ENCODE measurements around the gene SUPT20HL2.

DNA sequence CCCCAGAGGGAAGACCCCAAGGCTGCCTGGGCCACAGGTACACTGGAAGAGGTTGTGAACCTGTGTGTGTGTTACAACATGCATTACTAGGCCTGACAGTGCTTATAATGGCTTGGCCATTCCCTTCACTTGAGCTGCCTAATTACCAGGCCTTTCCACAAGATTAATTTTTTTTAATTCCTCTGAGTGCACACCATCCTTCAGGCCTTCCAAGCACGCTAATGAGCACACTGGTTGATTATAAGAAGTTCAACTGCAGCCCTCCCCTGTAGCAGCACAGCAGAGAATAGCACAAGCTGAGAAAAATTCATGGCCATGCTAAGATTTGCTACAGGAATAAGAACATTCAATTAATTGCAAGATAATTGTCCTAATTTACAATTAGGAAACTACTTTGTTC lies 2.2 kb upstream of the SUPT20HL2 start:
- TF ChIP-seq, protein P1, sequence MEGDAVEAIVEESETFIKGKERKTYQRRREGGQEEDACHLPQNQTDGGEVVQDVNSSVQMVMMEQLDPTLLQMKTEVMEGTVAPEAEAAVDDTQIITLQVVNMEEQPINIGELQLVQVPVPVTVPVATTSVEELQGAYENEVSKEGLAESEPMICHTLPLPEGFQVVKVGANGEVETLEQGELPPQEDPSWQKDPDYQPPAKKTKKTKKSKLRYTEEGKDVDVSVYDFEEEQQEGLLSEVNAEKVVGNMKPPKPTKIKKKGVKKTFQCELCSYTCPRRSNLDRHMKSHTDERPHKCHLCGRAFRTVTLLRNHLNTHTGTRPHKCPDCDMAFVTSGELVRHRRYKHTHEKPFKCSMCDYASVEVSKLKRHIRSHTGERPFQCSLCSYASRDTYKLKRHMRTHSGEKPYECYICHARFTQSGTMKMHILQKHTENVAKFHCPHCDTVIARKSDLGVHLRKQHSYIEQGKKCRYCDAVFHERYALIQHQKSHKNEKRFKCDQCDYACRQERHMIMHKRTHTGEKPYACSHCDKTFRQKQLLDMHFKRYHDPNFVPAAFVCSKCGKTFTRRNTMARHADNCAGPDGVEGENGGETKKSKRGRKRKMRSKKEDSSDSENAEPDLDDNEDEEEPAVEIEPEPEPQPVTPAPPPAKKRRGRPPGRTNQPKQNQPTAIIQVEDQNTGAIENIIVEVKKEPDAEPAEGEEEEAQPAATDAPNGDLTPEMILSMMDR (conservative IDR thresholded peaks at IDR 0.05; ENCODE audit: low read depth in 2 of 2): no peak
- TF ChIP-seq POLR2AphosphoS5 (IDR thresholded peaks at IDR 0.05; ENCODE audit: low read depth) (no peak), NANOG (IDR thresholded peaks at IDR 0.05; ENCODE audit: borderline replicate concordance) (no peak), EZH2 (IDR thresholded peaks at IDR 0.05; ENCODE audit: low read depth, unreplicated experiment) (no peak), EZH2phosphoT487 (IDR thresholded peaks at IDR 0.05; ENCODE audit: unreplicated experiment) (no peak), ZNF114 (CRISPR knock-in tag; IDR thresholded peaks at IDR 0.05) (no peak), CREB1 (CRISPR knock-in tag; IDR thresholded peaks at IDR 0.05; ENCODE audit: low read depth) (no peak), JUNB (IDR thresholded peaks at IDR 0.05; ENCODE audit: unreplicated experiment) (no peak)
- TF ChIP-seq, protein P2, sequence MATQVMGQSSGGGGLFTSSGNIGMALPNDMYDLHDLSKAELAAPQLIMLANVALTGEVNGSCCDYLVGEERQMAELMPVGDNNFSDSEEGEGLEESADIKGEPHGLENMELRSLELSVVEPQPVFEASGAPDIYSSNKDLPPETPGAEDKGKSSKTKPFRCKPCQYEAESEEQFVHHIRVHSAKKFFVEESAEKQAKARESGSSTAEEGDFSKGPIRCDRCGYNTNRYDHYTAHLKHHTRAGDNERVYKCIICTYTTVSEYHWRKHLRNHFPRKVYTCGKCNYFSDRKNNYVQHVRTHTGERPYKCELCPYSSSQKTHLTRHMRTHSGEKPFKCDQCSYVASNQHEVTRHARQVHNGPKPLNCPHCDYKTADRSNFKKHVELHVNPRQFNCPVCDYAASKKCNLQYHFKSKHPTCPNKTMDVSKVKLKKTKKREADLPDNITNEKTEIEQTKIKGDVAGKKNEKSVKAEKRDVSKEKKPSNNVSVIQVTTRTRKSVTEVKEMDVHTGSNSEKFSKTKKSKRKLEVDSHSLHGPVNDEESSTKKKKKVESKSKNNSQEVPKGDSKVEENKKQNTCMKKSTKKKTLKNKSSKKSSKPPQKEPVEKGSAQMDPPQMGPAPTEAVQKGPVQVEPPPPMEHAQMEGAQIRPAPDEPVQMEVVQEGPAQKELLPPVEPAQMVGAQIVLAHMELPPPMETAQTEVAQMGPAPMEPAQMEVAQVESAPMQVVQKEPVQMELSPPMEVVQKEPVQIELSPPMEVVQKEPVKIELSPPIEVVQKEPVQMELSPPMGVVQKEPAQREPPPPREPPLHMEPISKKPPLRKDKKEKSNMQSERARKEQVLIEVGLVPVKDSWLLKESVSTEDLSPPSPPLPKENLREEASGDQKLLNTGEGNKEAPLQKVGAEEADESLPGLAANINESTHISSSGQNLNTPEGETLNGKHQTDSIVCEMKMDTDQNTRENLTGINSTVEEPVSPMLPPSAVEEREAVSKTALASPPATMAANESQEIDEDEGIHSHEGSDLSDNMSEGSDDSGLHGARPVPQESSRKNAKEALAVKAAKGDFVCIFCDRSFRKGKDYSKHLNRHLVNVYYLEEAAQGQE (IDR thresholded peaks at IDR 0.05; ENCODE audit: unreplicated experiment): no peak
- TF ChIP-seq, protein P3, sequence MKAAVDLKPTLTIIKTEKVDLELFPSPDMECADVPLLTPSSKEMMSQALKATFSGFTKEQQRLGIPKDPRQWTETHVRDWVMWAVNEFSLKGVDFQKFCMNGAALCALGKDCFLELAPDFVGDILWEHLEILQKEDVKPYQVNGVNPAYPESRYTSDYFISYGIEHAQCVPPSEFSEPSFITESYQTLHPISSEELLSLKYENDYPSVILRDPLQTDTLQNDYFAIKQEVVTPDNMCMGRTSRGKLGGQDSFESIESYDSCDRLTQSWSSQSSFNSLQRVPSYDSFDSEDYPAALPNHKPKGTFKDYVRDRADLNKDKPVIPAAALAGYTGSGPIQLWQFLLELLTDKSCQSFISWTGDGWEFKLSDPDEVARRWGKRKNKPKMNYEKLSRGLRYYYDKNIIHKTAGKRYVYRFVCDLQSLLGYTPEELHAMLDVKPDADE (IDR thresholded peaks at IDR 0.05): no peak

Data from GM23338 (cell line).